ENCODE measurements around the gene EPHA2.
A peak's percentile ranks its signal among the peaks of the same experiment; 100 is the strongest.

Gene EPHA2

DNA sequence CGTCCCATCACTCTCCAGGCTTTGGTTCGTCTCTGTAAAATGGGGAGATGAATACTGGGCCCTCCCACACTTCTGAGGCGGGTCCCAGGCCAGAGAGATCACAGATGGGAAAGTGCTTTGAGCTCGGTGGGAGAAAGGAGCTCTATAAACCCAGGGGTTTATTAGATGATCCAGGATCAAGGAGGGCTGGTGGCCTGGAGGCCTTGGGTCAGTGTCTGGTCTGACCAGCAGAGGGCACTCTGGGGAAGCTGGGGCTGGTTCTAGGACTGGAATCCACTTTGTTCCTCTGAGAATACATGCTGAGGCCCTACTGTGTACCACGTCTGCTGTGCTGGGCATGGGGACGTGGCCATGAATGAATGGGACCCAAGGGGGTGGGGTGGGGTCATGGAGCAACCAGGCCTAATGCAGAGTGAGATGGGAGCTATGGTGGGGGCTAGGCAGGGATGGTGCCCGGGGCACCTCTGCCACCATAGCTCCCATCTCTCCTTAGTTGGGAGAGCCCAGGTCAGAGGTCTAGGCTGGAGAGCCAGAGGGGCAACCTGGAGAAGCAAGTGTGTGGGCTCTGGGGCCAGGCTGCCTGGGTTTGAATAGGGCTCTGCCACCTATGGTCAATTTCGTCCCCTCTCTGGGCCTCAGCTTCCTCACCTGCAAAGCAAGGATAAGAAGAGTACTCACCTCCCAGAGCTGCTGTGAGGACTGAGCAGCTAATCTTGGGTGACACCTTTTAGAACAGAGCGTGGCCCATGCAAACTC is 73.4 kb downstream of the EPHA2 start:
- H3K4me2 ChIP-seq (ENCODE audit: low read depth, low read length, poor library complexity, severe bottlenecking): no peak overlapping the region
- H4K20me1 ChIP-seq (ENCODE audit: low read depth, low read length): no peaks in the 10 kb centered on the region
- H3K27me3 ChIP-seq (ENCODE audit: low read length): no peaks in the 10 kb centered on the region
- no peaks in the 10 kb centered on the region for H3K9me3 ChIP-seq (ENCODE audit: insufficient read depth, low read length)
- H3K4me3 ChIP-seq (ENCODE audit: insufficient read depth, low read length, poor library complexity, severe bottlenecking): no peak overlapping the region
- TF ChIP-seq CTCF (IDR thresholded peaks at IDR 0.05; ENCODE audit: insufficient read depth, low read length, poor library complexity, severe bottlenecking): peak; percentile 64
- no peak for TF ChIP-seq EZH2phosphoT487 (conservative IDR thresholded peaks at IDR 0.05; ENCODE audit: low read length)
- no peaks in the 10 kb centered on the region for H3F3A ChIP-seq (ENCODE audit: insufficient read depth)
- no peaks in the 10 kb centered on the region for H3K9me2 ChIP-seq (replicated peaks; ENCODE audit: insufficient read depth, low read length)
- H2AFZ ChIP-seq (ENCODE audit: low read depth, low read length, severe bottlenecking): no peak overlapping the region
- H3K27ac ChIP-seq (ENCODE audit: low read depth, low read length): no peak overlapping the region
- no peaks in the 10 kb centered on the region for H3K79me2 ChIP-seq (ENCODE audit: insufficient read depth, low read length)
- H3K36me3 ChIP-seq (ENCODE audit: low read length): no peaks in the 10 kb centered on the region
- H3K9ac ChIP-seq (ENCODE audit: low read length): no peak overlapping the region

- Histone ChIP-seq H3K9me2 (replicated peaks; ENCODE audit: insufficient read depth, low read length) (no peaks in the 10 kb centered on the region), H2AFZ (ENCODE audit: low read depth, low read length, severe bottlenecking) (no peak overlapping the region), H3K27me3 (ENCODE audit: low read length) (no peaks in the 10 kb centered on the region), H3K4me3 (ENCODE audit: insufficient read depth, low read length, poor library complexity, severe bottlenecking) (no peak overlapping the region), H3K9me3 (ENCODE audit: insufficient read depth, low read length) (no peaks in the 10 kb centered on the region), H3K27ac (ENCODE audit: low read depth, low read length) (no peak overlapping the region), H3K4me2 (ENCODE audit: low read depth, low read length, poor library complexity, severe bottlenecking) (no peak overlapping the region), H3K79me2 (ENCODE audit: insufficient read depth, low read length) (no peaks in the 10 kb centered on the region), H3K9ac (ENCODE audit: low read length) (no peak overlapping the region), H4K20me1 (ENCODE audit: low read depth, low read length) (no peaks in the 10 kb centered on the region), H3F3A (ENCODE audit: insufficient read depth) (no peaks in the 10 kb centered on the region), H3K36me3 (ENCODE audit: low read length) (no peaks in the 10 kb centered on the region)
- TF ChIP-seq EZH2phosphoT487 (conservative IDR thresholded peaks at IDR 0.05; ENCODE audit: low read length) (no peak), CTCF (IDR thresholded peaks at IDR 0.05; ENCODE audit: insufficient read depth, low read length, poor library complexity, severe bottlenecking) (no peak)
Measured at GRCh38 chr1:16081636-16082035, 74.2 kb downstream of the EPHA2 start.

DNA sequence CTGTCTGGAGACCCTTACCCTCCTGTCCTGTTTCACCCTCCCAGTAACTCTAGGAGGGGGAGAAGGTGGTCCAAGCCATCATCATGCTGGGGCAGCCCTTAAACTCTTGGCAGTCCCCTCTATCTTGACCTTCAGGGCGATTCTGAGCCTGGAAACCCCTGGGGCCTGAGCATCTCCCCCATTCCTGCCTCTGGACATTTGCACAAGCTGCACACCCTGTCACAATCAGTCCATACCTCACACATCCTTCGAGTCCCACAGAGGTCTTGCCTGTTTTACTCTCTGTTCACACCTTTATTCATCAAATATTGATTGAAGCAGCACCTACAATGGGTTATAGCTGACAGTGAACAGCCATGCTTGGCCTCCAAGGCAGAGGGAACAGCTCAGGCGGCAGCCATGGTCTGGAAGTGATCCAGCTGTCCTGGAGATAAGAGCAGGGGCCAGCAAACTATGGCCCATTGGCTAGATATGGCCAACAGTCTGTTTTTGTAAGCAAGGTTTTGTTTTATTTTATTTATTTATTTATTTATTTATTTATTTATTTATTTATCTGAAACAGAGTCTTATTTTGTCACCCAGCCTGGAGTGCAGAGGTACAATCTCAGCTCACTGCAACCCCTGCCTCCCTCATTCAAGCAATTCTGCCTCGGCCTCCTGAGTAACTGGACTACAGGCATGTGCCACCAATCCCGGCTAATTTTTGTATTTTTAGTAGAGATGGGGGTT is 75.3 kb downstream of the EPHA2 start:
- no peak for TF ChIP-seq CTCF (IDR thresholded peaks at IDR 0.05; ENCODE audit: insufficient read depth, low read length, poor library complexity, severe bottlenecking)
- no peak for TF ChIP-seq EZH2phosphoT487 (conservative IDR thresholded peaks at IDR 0.05; ENCODE audit: low read length)
- H3K27ac ChIP-seq (ENCODE audit: low read depth, low read length): no peak overlapping the region
- H3K9ac ChIP-seq (ENCODE audit: low read length): no peak overlapping the region
- no peaks in the 10 kb centered on the region for H3K9me3 ChIP-seq (ENCODE audit: insufficient read depth, low read length)
- no peaks in the 10 kb centered on the region for H3K27me3 ChIP-seq (ENCODE audit: low read length)
- H3K9me2 ChIP-seq (replicated peaks; ENCODE audit: insufficient read depth, low read length): no peaks in the 10 kb centered on the region
- H2AFZ ChIP-seq (ENCODE audit: low read depth, low read length, severe bottlenecking): no peak overlapping the region
- H3K4me2 ChIP-seq (ENCODE audit: low read depth, low read length, poor library complexity, severe bottlenecking): no peak overlapping the region
- H3F3A ChIP-seq (ENCODE audit: insufficient read depth): no peaks in the 10 kb centered on the region
- no peak overlapping the region for H3K4me3 ChIP-seq (ENCODE audit: insufficient read depth, low read length, poor library complexity, severe bottlenecking)
- H4K20me1 ChIP-seq (ENCODE audit: low read depth, low read length): no peaks in the 10 kb centered on the region
- no peaks in the 10 kb centered on the region for H3K36me3 ChIP-seq (ENCODE audit: low read length)
- H3K79me2 ChIP-seq (ENCODE audit: insufficient read depth, low read length): no peaks in the 10 kb centered on the region
